Measurements from ENCODE around the gene ALCAM. TPM values are rescaled to one million over a fixed set of nuclear protein-coding genes. Genes with fewer than 3 reads are reported as not detected.

The ALCAM gene
- polyA plus RNA-seq, 1 donor from 2014 or later, result 94.7 TPM

DNA sequence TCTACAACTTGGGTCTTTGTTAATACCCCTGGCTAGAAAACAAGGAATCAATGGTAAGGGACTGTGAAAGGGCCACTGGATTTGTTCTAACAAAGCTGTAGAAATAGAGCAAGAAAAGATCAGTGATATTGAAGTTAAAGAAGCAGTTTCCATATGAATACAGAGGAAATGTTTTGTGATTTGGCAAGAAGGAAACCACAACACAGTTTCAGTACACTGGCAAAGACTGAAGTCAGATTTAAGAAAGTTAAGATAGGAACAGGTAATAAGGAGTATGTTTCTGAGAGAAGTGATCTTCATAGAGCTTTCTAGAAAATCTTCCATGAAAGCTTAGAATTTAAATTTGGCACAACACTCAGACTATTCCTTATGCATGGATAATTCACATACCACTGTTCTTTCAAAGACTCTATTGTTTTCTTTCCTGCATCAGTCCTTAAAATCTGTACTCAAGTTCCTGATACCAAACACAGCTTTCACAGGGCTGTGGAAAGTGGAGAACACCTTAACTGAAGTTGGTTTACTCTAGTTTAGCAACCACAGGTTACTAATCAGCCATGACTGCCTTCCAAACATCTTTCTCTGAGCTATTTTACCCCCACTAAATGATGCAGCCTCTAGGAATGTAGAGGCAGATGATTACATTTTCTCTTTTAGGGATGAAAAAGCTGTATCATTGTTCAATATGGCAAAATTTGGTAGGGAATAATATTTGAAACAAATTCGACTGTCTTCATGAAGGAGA, 32.4 kb upstream of the ALCAM start:
- no peak for TF ChIP-seq MXI1 (conservative IDR thresholded peaks at IDR 0.05; ENCODE audit: poor library complexity, severe bottlenecking)
- no peak for TF ChIP-seq CTCF (IDR thresholded peaks at IDR 0.05; ENCODE audit: poor library complexity, severe bottlenecking)
- TF ChIP-seq EZH2 (IDR thresholded peaks at IDR 0.05; ENCODE audit: borderline replicate concordance, insufficient read depth, low read length, poor library complexity, severe bottlenecking), result no peak
- TF ChIP-seq POLR2AphosphoS5 (IDR thresholded peaks at IDR 0.05), result no peak
- TF ChIP-seq RAD21 (conservative IDR thresholded peaks at IDR 0.05), result no peak
- Histone ChIP-seq H3K4me3 (ENCODE audit: low read length) (no peak overlapping the region), H3K9ac (ENCODE audit: low read length) (no peak overlapping the region), H3K79me2 (replicated peaks; ENCODE audit: insufficient read depth, low read length) (no peaks in the 10 kb centered on the region), H2AFZ (ENCODE audit: low read depth, low read length) (no peak overlapping the region), H4K20me1 (ENCODE audit: insufficient read depth) (no peaks in the 10 kb centered on the region), H3K9me2 (ENCODE audit: insufficient read depth, low read length) (no peaks in the 10 kb centered on the region), H3K27ac (ENCODE audit: low read length) (no peak overlapping the region), H3K27me3 (ENCODE audit: insufficient read depth, low read depth, low read length) (no peaks in the 10 kb centered on the region), H3K4me2 (ENCODE audit: low read length) (no peak overlapping the region), H3K36me3 (ENCODE audit: insufficient read depth, low read length) (no peaks in the 10 kb centered on the region), H3K9me3 (ENCODE audit: low read length) (no peaks in the 10 kb centered on the region), H3F3A (ENCODE audit: insufficient read depth, low read length, poor library complexity, severe bottlenecking) (no peaks in the 10 kb centered on the region)

- H3K79me2 ChIP-seq (replicated peaks; ENCODE audit: insufficient read depth, low read length), result no peaks in the 10 kb centered on the region
- H3K27me3 ChIP-seq (ENCODE audit: insufficient read depth, low read depth, low read length), result no peaks in the 10 kb centered on the region
- no peak overlapping the region for H3K9ac ChIP-seq (ENCODE audit: low read length)
- no peaks in the 10 kb centered on the region for H3K36me3 ChIP-seq (ENCODE audit: insufficient read depth, low read length)
- no peak for TF ChIP-seq TAF1 (IDR thresholded peaks at IDR 0.05; ENCODE audit: low read depth)
- TF ChIP-seq POLR2AphosphoS5 (IDR thresholded peaks at IDR 0.05), result no peak
- TF ChIP-seq REST (IDR thresholded peaks at IDR 0.05; ENCODE audit: borderline replicate concordance), result no peak
- no peak overlapping the region for H2AFZ ChIP-seq (ENCODE audit: low read depth, low read length)
- H3K4me3 ChIP-seq (ENCODE audit: low read length), result no peak overlapping the region
- H3K9me2 ChIP-seq (ENCODE audit: insufficient read depth, low read length), result no peaks in the 10 kb centered on the region
- H3F3A ChIP-seq (ENCODE audit: insufficient read depth, low read length, poor library complexity, severe bottlenecking), result no peaks in the 10 kb centered on the region
- no peaks in the 10 kb centered on the region for H4K20me1 ChIP-seq (ENCODE audit: insufficient read depth)
- no peaks in the 10 kb centered on the region for H3K9me3 ChIP-seq (ENCODE audit: low read length)
- no peak overlapping the region for H3K4me2 ChIP-seq (ENCODE audit: low read length)
- no peak overlapping the region for H3K27ac ChIP-seq (ENCODE audit: low read length)
Observed at GRCh38 chr3:105339946-105340345, 26.8 kb upstream of the ALCAM start.

GRCh38 chr3:105343991-105344390, 22.7 kb upstream of the ALCAM start:
- Histone ChIP-seq H3K9me3 (ENCODE audit: low read length) (no peaks in the 10 kb centered on the region), H3F3A (ENCODE audit: insufficient read depth, low read length, poor library complexity, severe bottlenecking) (no peaks in the 10 kb centered on the region), H3K4me3 (ENCODE audit: low read length) (no peak overlapping the region), H3K27ac (ENCODE audit: low read length) (no peak overlapping the region), H3K27me3 (ENCODE audit: insufficient read depth, low read depth, low read length) (no peaks in the 10 kb centered on the region), H3K9ac (ENCODE audit: low read length) (no peak overlapping the region), H3K9me2 (ENCODE audit: insufficient read depth, low read length) (no peaks in the 10 kb centered on the region), H3K36me3 (ENCODE audit: insufficient read depth, low read length) (no peaks in the 10 kb centered on the region), H3K4me2 (ENCODE audit: low read length) (no peak overlapping the region), H2AFZ (ENCODE audit: low read depth, low read length) (no peak overlapping the region), H3K79me2 (replicated peaks; ENCODE audit: insufficient read depth, low read length) (no peaks in the 10 kb centered on the region), H4K20me1 (ENCODE audit: insufficient read depth) (no peaks in the 10 kb centered on the region)
- TF ChIP-seq REST (IDR thresholded peaks at IDR 0.05; ENCODE audit: borderline replicate concordance) (no peak), EZH2 (IDR thresholded peaks at IDR 0.05; ENCODE audit: borderline replicate concordance, insufficient read depth, low read length, poor library complexity, severe bottlenecking) (no peak), POLR2AphosphoS5 (IDR thresholded peaks at IDR 0.05) (no peak), CTCF (IDR thresholded peaks at IDR 0.05; ENCODE audit: poor library complexity, severe bottlenecking) (no peak), TAF1 (IDR thresholded peaks at IDR 0.05; ENCODE audit: low read depth) (no peak), EP300 (conservative IDR thresholded peaks at IDR 0.05; ENCODE audit: poor library complexity, severe bottlenecking) (no peak), SMC3 (conservative IDR thresholded peaks at IDR 0.05; ENCODE audit: poor library complexity) (no peak), RAD21 (conservative IDR thresholded peaks at IDR 0.05) (no peak), MXI1 (conservative IDR thresholded peaks at IDR 0.05; ENCODE audit: poor library complexity, severe bottlenecking) (no peak)

Measured in neural cell (in vitro differentiated cells).